Peyer's patch (tissue), 4 donors: ENCODE results near the gene RAD18.

Experiments used
- POLR2A ChIP-seq, 2 donors: fragments of 450-650 bp; IDR thresholded peaks; one replicate each; pipeline ENCODE4 v1.5.1; 2017; ENCODE audit warnings: antibody characterized with exemption in 2 of 2, mild to moderate bottlenecking in 2 of 2, moderate library complexity in 2 of 2
- TF ChIP-seq, protein P1 (sequence below), 6 experiments: fragments of 450-650 bp in 4 of 6; fragments of 200-600 bp in 2 of 6; sonication (generic) in 1 of 6; IDR thresholded peaks; one replicate each; pipeline ENCODE4 v1.5.1; 2017 to 2019; ENCODE audit warnings: antibody characterized with exemption in 6 of 6, mild to moderate bottlenecking in 3 of 6, moderate library complexity in 1 of 6

GRCh38 chr3:8970971-8971589 lies 7.8 kb upstream of the RAD18 start:
- TF ChIP-seq, protein P1, sequence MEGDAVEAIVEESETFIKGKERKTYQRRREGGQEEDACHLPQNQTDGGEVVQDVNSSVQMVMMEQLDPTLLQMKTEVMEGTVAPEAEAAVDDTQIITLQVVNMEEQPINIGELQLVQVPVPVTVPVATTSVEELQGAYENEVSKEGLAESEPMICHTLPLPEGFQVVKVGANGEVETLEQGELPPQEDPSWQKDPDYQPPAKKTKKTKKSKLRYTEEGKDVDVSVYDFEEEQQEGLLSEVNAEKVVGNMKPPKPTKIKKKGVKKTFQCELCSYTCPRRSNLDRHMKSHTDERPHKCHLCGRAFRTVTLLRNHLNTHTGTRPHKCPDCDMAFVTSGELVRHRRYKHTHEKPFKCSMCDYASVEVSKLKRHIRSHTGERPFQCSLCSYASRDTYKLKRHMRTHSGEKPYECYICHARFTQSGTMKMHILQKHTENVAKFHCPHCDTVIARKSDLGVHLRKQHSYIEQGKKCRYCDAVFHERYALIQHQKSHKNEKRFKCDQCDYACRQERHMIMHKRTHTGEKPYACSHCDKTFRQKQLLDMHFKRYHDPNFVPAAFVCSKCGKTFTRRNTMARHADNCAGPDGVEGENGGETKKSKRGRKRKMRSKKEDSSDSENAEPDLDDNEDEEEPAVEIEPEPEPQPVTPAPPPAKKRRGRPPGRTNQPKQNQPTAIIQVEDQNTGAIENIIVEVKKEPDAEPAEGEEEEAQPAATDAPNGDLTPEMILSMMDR (IDR thresholded peaks at IDR 0.05): peak; percentile 93 to 99 (median 98)
- TF ChIP-seq POLR2A (IDR thresholded peaks at IDR 0.05): no peak
